ENCODE measurements around the gene PECR. TPM values are rescaled to one million over a fixed set of nuclear protein-coding genes. Genes with fewer than 3 reads are reported as not detected.

PECR gene
- total and polyA plus RNA-seq, 10 of the 15 experiments (the other 5 are each of a cell fraction or from before 2014, with no cell fraction given) = 7.6 to 37.4 (median 25.7) TPM

DNA sequence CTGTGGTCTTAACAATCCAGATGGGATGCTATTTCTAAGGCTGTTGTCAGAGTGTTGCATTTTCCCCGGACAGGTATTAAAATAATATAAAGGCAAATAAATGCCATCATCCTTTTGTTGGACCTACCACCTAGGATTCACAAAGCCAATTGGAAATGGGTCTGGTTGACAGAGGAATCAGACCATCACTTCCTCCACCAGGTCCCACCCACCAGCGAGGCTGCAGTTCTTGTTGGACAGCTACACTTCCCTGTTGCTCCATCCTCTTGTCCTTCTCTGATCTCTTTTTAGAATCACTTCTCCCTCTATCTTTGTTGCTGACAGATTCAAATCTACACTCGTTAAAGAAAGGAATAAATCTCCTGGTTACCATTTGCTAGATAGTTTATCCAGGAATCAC, 1.2 kb upstream of the PECR start:
- ATAC-seq = no peak
- Histone ChIP-seq H3K4me1 (ENCODE audit: control insufficient read depth, insufficient read depth, low read length) (peaks cover 9% of the 10 kb centered on the region; the same call in 1 of the 2 replicates), H3K4me2 (ENCODE audit: control insufficient read depth, insufficient read depth) (peak overlapping the region; percentile 78; the same call in 1 of the 2 replicates), H3K9me3 (replicated peaks; ENCODE audit: control insufficient read depth, insufficient read depth, low read length) (no peaks in the 10 kb centered on the region), H4K20me1 (ENCODE audit: control insufficient read depth, insufficient read depth) (no peaks in the 10 kb centered on the region), H3K27me3 (replicated peaks in 1 of 2; ENCODE audit: control insufficient read depth in 2 of 2, insufficient read depth in 2 of 2, low read length in 1 of 2) (no peaks in the 10 kb centered on the region), H2AFZ (ENCODE audit: control insufficient read depth, low read depth, low read length) (no peak overlapping the region), H3K36me3 (ENCODE audit: control insufficient read depth in 2 of 2, insufficient read depth in 2 of 2, low read length in 1 of 2) (no peaks in the 10 kb centered on the region), H3K79me2 (ENCODE audit: control insufficient read depth, insufficient read depth, low read length) (peaks cover 4% of the 10 kb centered on the region), H3K9ac (ENCODE audit: control insufficient read depth, insufficient read depth, low read length) (no peak overlapping the region), H3K27ac (ENCODE audit: control insufficient read depth, insufficient read depth) (no peak overlapping the region), H3K4me3 (no peak overlapping the region)
- TF ChIP-seq CHD2 (IDR thresholded peaks at IDR 0.05; ENCODE audit: borderline replicate concordance, low read depth, low read length) (no peak), RBBP5 (conservative IDR thresholded peaks at IDR 0.05) (no peak), BCL11A (IDR thresholded peaks at IDR 0.05; ENCODE audit: low read depth, low read length) (no peak), TCF12 (IDR thresholded peaks at IDR 0.05; ENCODE audit: low read depth, low read length) (no peak), MYC (IDR thresholded peaks at IDR 0.05; ENCODE audit: insufficient read depth, insufficient read length, insufficient replicate concordance, low read length, severe bottlenecking) (no peak)
- TF ChIP-seq, protein P1, sequence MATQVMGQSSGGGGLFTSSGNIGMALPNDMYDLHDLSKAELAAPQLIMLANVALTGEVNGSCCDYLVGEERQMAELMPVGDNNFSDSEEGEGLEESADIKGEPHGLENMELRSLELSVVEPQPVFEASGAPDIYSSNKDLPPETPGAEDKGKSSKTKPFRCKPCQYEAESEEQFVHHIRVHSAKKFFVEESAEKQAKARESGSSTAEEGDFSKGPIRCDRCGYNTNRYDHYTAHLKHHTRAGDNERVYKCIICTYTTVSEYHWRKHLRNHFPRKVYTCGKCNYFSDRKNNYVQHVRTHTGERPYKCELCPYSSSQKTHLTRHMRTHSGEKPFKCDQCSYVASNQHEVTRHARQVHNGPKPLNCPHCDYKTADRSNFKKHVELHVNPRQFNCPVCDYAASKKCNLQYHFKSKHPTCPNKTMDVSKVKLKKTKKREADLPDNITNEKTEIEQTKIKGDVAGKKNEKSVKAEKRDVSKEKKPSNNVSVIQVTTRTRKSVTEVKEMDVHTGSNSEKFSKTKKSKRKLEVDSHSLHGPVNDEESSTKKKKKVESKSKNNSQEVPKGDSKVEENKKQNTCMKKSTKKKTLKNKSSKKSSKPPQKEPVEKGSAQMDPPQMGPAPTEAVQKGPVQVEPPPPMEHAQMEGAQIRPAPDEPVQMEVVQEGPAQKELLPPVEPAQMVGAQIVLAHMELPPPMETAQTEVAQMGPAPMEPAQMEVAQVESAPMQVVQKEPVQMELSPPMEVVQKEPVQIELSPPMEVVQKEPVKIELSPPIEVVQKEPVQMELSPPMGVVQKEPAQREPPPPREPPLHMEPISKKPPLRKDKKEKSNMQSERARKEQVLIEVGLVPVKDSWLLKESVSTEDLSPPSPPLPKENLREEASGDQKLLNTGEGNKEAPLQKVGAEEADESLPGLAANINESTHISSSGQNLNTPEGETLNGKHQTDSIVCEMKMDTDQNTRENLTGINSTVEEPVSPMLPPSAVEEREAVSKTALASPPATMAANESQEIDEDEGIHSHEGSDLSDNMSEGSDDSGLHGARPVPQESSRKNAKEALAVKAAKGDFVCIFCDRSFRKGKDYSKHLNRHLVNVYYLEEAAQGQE (IDR thresholded peaks at IDR 0.05; ENCODE audit: low read depth, low read length) = peak; percentile 51; the same call in 1 of the 2 replicates
- BruUV-seq (replicated peaks) = no TSS peak
- intact Hi-C loops (cut with micrococcal nuclease; ENCODE audit: unreplicated experiment) (no loop called here), in situ Hi-C loops (cut with MboI) (no loop called here)
- ChIA-PET RAD21 (ENCODE audit: unreplicated experiment) (interaction anchor here (0.6 to 2.1 kb wide), 3 partner anchors 49 to 151 kb away, joined by 3 to 9 read pairs (median 3); no protein-coding TSS in a partner anchor), POLR2A (interaction anchor here (1.0 to 6.2 kb wide), 3 partner anchors 10 to 77 kb away, joined by 6 to 42 read pairs (median 7); partner anchors contain the start of gene XRCC5), CTCF (interaction anchor here (0.5 to 2.7 kb wide), 8 partner anchors 21 to 75 kb away, joined by 3 to 17 read pairs (median 6); partner anchors contain the start of gene XRCC5), SMC1A (ENCODE audit: uncharacterized antibody, unreplicated experiment) (interaction anchor here (1.8 to 4.1 kb wide), 5 partner anchors 21 to 67 kb away, joined by 5 to 34 read pairs (median 6); partner anchors contain the start of gene XRCC5)
- no peak for DNase-seq (ENCODE audit: low read depth, low spot score)
- WGBS (ENCODE audit: insufficient coverage, insufficient replicate concordance, low lambda C conversion rate, missing lambda C conversion rate) = 53% methylated on average over 3 of the region's 3 CpGs
- FAIRE-seq = no peak

All from GM12878 (cell line).